ENCODE data around the gene KCNH4.

The KCNH4 gene

DNA sequence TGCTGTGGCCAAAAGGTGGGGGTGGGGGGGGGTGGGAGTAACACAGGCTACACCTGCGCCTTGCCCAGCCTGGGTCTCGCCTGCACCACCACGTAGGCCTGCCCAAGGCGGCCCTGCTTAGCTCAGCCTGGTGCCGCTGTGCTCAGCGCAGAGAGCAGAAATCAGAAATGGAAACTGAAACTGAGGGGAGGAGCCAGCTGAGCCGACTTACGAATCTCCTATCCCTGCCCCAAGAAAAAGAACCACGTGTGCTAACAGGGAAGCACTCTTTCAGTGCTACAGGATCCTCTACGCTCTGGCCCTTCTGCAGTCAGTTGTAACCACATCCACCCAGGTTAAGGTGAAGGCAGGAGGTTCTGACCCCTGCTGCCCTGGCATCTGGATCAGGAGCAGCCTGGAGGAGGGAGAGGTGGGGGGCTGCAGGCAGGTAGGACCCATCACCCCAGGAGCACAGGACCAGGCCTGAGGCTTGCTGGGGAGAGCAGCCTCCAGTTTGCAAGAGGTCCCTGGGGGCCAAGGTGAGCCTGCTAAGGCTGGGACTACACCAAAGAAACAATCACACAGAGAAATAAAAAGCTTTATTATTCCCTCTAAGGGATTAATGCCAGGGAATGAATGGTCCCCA is 68.3 kb downstream of the KCNH4 start, which contains the start of gene DHX58:
Gene DHX58 (minus strand): TSS at position 163 of the 625 bp plus-strand sequence. CDS start 822 bp downstream, outside the sequence.
- H3K9me3 ChIP-seq (ENCODE audit: insufficient read depth, low read depth, low read length): no peaks in the 10 kb centered on the region
- peaks cover 39% of the 10 kb centered on the region for H3K36me3 ChIP-seq (ENCODE audit: insufficient read depth, low read length)
- H3K27me3 ChIP-seq (ENCODE audit: insufficient read depth, low read length): no peaks in the 10 kb centered on the region
- no peak within 1 kb of the TSS for H3K27ac ChIP-seq (ENCODE audit: low read depth, low read length)
- no peak within 1 kb of the TSS for H3K9ac ChIP-seq (ENCODE audit: low read depth, low read length)
- H3K4me1 ChIP-seq (ENCODE audit: insufficient read depth, low read length): peaks cover 7% of the 10 kb centered on the region
- no peak within 1 kb of the TSS for H3K4me3 ChIP-seq (ENCODE audit: low read length)
- 88% methylated on average over 10 of the region's 10 CpGs for WGBS

- Histone ChIP-seq H3K9me3 (ENCODE audit: insufficient read depth, low read depth, low read length) (no peaks in the 10 kb centered on the region), H3K4me1 (ENCODE audit: insufficient read depth, low read length) (peaks cover 7% of the 10 kb centered on the region), H3K27ac (ENCODE audit: low read depth, low read length) (no peak overlapping the region), H3K36me3 (ENCODE audit: insufficient read depth, low read length) (peaks cover 32% of the 10 kb centered on the region), H3K9ac (ENCODE audit: low read depth, low read length) (no peak overlapping the region), H3K27me3 (ENCODE audit: insufficient read depth, low read length) (no peaks in the 10 kb centered on the region), H3K4me3 (ENCODE audit: low read length) (no peak overlapping the region)
- WGBS: 88% methylated on average over 11 of the region's 12 CpGs
Observed at GRCh38 chr17:42111871-42112551, 68.9 kb downstream of the KCNH4 start.

- Histone ChIP-seq H3K9me3 (ENCODE audit: insufficient read depth, low read depth, low read length) (no peaks in the 10 kb centered on the region), H3K9ac (ENCODE audit: low read depth, low read length) (no peak overlapping the region), H3K4me3 (ENCODE audit: low read length) (no peak overlapping the region), H3K27me3 (ENCODE audit: insufficient read depth, low read length) (no peaks in the 10 kb centered on the region), H3K27ac (ENCODE audit: low read depth, low read length) (no peak overlapping the region), H3K4me1 (ENCODE audit: insufficient read depth, low read length) (peaks cover 7% of the 10 kb centered on the region), H3K36me3 (ENCODE audit: insufficient read depth, low read length) (peaks cover 28% of the 10 kb centered on the region)
- WGBS: 93% methylated on average over 11 of the region's 11 CpGs
Observed at GRCh38 chr17:42111265-42111636, 69.7 kb downstream of the KCNH4 start.

DNA sequence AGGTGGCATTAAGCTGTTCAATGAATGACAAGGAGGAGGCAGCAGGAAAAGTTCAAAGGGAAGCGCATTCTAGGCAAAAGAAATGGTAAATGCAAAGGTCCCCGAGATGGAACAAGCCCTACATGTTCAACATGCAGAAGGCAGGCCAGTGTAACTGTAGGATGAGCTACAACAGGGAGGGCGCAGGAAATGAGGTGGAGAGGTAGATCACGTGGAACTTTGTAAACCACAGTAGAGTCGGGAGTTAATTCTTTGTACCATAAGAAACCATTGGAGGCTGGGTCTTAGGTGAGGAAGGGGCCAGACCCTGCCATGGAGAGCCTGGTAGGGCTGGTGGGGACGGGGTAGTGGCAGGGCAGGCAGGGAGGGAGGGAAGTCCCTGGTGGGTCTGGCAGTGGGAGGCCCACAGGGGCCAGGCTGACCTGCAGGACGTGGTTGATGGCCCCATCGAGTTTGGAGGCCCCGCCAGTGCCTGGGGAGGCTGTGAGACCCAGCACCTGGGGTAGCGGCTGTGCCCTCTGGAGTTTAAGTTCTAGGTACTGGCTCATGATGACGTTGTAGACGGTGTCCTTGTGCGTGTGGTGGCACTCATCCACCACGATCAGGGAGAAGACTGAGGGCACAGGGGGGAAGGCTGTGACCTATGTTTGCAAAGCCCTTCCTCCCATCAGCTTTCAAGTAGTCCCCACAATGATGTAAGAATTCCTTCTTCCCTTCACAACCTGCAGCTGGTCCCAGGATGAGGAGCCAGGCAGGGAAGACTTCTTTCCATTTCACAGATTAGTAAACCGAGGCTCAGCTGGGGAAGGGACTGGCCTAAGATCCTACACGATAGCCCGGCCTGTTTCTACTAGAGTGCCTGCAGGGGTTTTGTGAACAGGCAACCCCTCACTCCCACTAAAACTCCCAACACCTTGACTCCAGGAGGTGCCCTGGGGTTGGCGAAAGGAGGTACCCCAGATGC is 70.4 kb downstream of the KCNH4 start:
- Histone ChIP-seq H3K9ac (ENCODE audit: low read depth, low read length) (no peak overlapping the region), H3K27me3 (ENCODE audit: insufficient read depth, low read length) (no peaks in the 10 kb centered on the region), H3K4me1 (ENCODE audit: insufficient read depth, low read length) (peaks cover 7% of the 10 kb centered on the region), H3K27ac (ENCODE audit: low read depth, low read length) (no peak overlapping the region), H3K4me3 (ENCODE audit: low read length) (no peak overlapping the region), H3K9me3 (ENCODE audit: insufficient read depth, low read depth, low read length) (no peaks in the 10 kb centered on the region), H3K36me3 (ENCODE audit: insufficient read depth, low read length) (peaks cover 21% of the 10 kb centered on the region)
- 93% methylated on average over 18 of the region's 18 CpGs for WGBS

GRCh38 chr17:42109086-42109485 is 71.9 kb downstream of the KCNH4 start:
- Histone ChIP-seq H3K4me1 (ENCODE audit: insufficient read depth, low read length) (peaks cover 7% of the 10 kb centered on the region), H3K27me3 (ENCODE audit: insufficient read depth, low read length) (no peaks in the 10 kb centered on the region), H3K27ac (ENCODE audit: low read depth, low read length) (no peak overlapping the region), H3K36me3 (ENCODE audit: insufficient read depth, low read length) (peaks cover 9% of the 10 kb centered on the region; the same call in 1 of the 2 replicates), H3K9me3 (ENCODE audit: insufficient read depth, low read depth, low read length) (no peaks in the 10 kb centered on the region), H3K4me3 (ENCODE audit: low read length) (no peak overlapping the region), H3K9ac (ENCODE audit: low read depth, low read length) (no peak overlapping the region)
- 93% methylated on average over 9 of the region's 9 CpGs for WGBS

- H3K4me3 ChIP-seq (ENCODE audit: low read length): peak overlapping the region; percentile 52
- peak overlapping the region; percentile 10; the same call in 1 of the 2 replicates for H3K9ac ChIP-seq (ENCODE audit: low read depth, low read length)
- H3K36me3 ChIP-seq (ENCODE audit: insufficient read depth, low read length): no peaks in the 10 kb centered on the region
- H3K4me1 ChIP-seq (ENCODE audit: insufficient read depth, low read length): peaks cover 7% of the 10 kb centered on the region
- 27% methylated on average over 51 of the region's 51 CpGs for WGBS
- H3K27ac ChIP-seq (ENCODE audit: low read depth, low read length): 0 out of 2 replicates have a peak overlapping the region, but pooled peaks have one; percentile 1
- no peaks in the 10 kb centered on the region for H3K27me3 ChIP-seq (ENCODE audit: insufficient read depth, low read length)
- no peaks in the 10 kb centered on the region for H3K9me3 ChIP-seq (ENCODE audit: insufficient read depth, low read depth, low read length)
Observed at GRCh38 chr17:42107597-42108576, 73.1 kb downstream of the KCNH4 start.

GRCh38 chr17:42107124-42107523 is 73.8 kb downstream of the KCNH4 start:
- Histone ChIP-seq H3K36me3 (ENCODE audit: insufficient read depth, low read length) (no peaks in the 10 kb centered on the region), H3K27me3 (ENCODE audit: insufficient read depth, low read length) (no peaks in the 10 kb centered on the region), H3K27ac (ENCODE audit: low read depth, low read length) (no peak overlapping the region), H3K4me3 (ENCODE audit: low read length) (peak overlapping the region; percentile 52), H3K4me1 (ENCODE audit: insufficient read depth, low read length) (peaks cover 7% of the 10 kb centered on the region), H3K9me3 (ENCODE audit: insufficient read depth, low read depth, low read length) (no peaks in the 10 kb centered on the region), H3K9ac (ENCODE audit: low read depth, low read length) (no peak overlapping the region)
- 48% methylated on average over 6 of the region's 6 CpGs for WGBS

Data from HUES64 (cell line).